H1 (cell line): Measurements from ENCODE around the gene BCL2. TPM values are rescaled to one million over a fixed set of nuclear protein-coding genes. Genes with fewer than 3 reads are reported as not detected.

Experiments
- CTCF ChIA-PET: fragments of 300-600 bp; sonication (Branson Sonifier 250); formaldehyde crosslinking; loops from one replicate; lab custom pipeline; 2021; ENCODE audit not compliant: partially characterized antibody; lab: Charles Lee
- POLR2A ChIA-PET: fragments of 300-600 bp; sonication (Branson Sonifier 250); formaldehyde crosslinking; loops from one replicate; lab custom pipeline; 2021; ENCODE audit warnings: inconsistent platforms; ENCODE audit not compliant: partially characterized antibody; lab: Charles Lee
- DNase-seq, 2 experiments: peaks; one replicate each; pipeline versions ENCODE4 v3.0.0 to v3.0.0-alpha.2; 2010 to 2022; ENCODE audit warnings: low spot score in 2 of 2, low read depth in 1 of 2, mixed read lengths in 1 of 2
- FAIRE-seq: peaks from 2 replicates; lab custom pipeline; 2011; peaks lifted over from hg19 to GRCh38; lab: Jason Lieb, UNC
- H2AFZ ChIP-seq: 2 replicates; pipeline ENCODE4 v1.8.1; 2012; ENCODE audit warnings: low read length, inconsistent platforms
- H2AK5ac ChIP-seq: 2 replicates; pipeline ENCODE4 v1.6.1; 2013; ENCODE audit warnings: low read depth, low read length
- H2BK120ac ChIP-seq: replicated peaks from 2 replicates; pipeline ENCODE3; 2013; ENCODE audit warnings: low read depth, low read length, inconsistent platforms
- H2BK12ac ChIP-seq: 2 replicates; pipeline ENCODE4 v1.6.1; 2013; ENCODE audit warnings: low read depth, low read length
- H2BK15ac ChIP-seq: 2 replicates; pipeline ENCODE4 v1.6.1; 2013; ENCODE audit warnings: low read length
- H2BK20ac ChIP-seq: 2 replicates; pipeline ENCODE4 v1.6.1; 2013; ENCODE audit warnings: low read length
- H2BK5ac ChIP-seq: 2 replicates; pipeline ENCODE4 v1.6.1; 2013; ENCODE audit warnings: low read depth, low read length
- H3K14ac ChIP-seq: 2 replicates; pipeline ENCODE4 v1.6.1; 2013; ENCODE audit warnings: inconsistent platforms; ENCODE audit not compliant: insufficient read length
- H3K18ac ChIP-seq: 2 replicates; pipeline ENCODE4 v1.6.1; 2013; ENCODE audit warnings: low read length; ENCODE audit errors: extremely low read depth
- H3K23ac ChIP-seq: 2 replicates; pipeline ENCODE4 v1.6.1; 2013; ENCODE audit warnings: inconsistent platforms; ENCODE audit not compliant: insufficient read length
- H3K23me2 ChIP-seq: 2 replicates; pipeline ENCODE4 v1.6.1; 2013; ENCODE audit warnings: low read depth, low read length
- H3K27ac ChIP-seq: 2 replicates; pipeline ENCODE4 v1.6.1; 2011; ENCODE audit warnings: low read depth, low read length, inconsistent platforms
- H3K27me3 ChIP-seq, 4 experiments: replicated peaks in 1 of 4; 1 replicate in 1 of 4; 2 replicates in 3 of 4; pipeline versions ENCODE4 v1.6.1 to v1.8.1; 2011 to 2013; ENCODE audit warnings: low read length in 3 of 4, mild to moderate bottlenecking in 3 of 4, inconsistent platforms in 2 of 4, mixed read lengths in 2 of 4, moderate library complexity in 1 of 4; ENCODE audit not compliant: control insufficient read depth in 3 of 4, insufficient read depth in 3 of 4; ENCODE audit errors: extremely low read depth in 1 of 4
- H3K36me3 ChIP-seq, 4 experiments: 2 replicates each; pipeline versions ENCODE4 v1.6.1 to v1.8.1; 2011 to 2013; ENCODE audit warnings: mild to moderate bottlenecking in 4 of 4, low read length in 3 of 4, moderate library complexity in 2 of 4, control low read depth in 1 of 4, inconsistent platforms in 1 of 4; ENCODE audit not compliant: insufficient read depth in 4 of 4, control insufficient read depth in 2 of 4
- H3K4ac ChIP-seq: replicated peaks from 2 replicates; pipeline ENCODE3; 2013; ENCODE audit warnings: low read length, low read depth, mixed read lengths, inconsistent platforms; ENCODE audit not compliant: insufficient read length
- H3K4me1 ChIP-seq, 4 experiments: replicated peaks in 1 of 4; 1 replicate in 1 of 4; 2 replicates in 3 of 4; pipeline versions ENCODE4 v1.6.1 to v1.8.1; 2011 to 2013; ENCODE audit warnings: low read length in 3 of 4, inconsistent platforms in 2 of 4, mixed read lengths in 1 of 4; ENCODE audit not compliant: insufficient read depth in 4 of 4, control insufficient read depth in 3 of 4
- H3K4me2 ChIP-seq, 2 experiments: 2 replicates each; pipeline versions ENCODE4 v1.6.1 to v1.8.1; 2011 to 2013; ENCODE audit warnings: low read depth in 2 of 2, low read length in 2 of 2, control low read depth in 1 of 2, inconsistent platforms in 1 of 2, mild to moderate bottlenecking in 1 of 2; ENCODE audit not compliant: insufficient read depth in 1 of 2
- H3K4me3 ChIP-seq, 4 experiments: fragments of 200-600, 300-600 bp in 1 of 4; sonication (generic), shearing (Covaris generic), sonication (Bioruptor Twin) in 1 of 4; 2 replicates each; pipeline versions ENCODE4 v1.5.1 to v1.8.1; 2011 to 2016; ENCODE audit warnings: low read length in 4 of 4, low read depth in 3 of 4, control low read depth in 2 of 4, inconsistent platforms in 2 of 4, mild to moderate bottlenecking in 2 of 4, mixed read lengths in 1 of 4, moderate library complexity in 1 of 4; ENCODE audit not compliant: insufficient read depth in 2 of 4; ENCODE audit errors: extremely low read depth in 1 of 4
- H3K56ac ChIP-seq: replicated peaks from 2 replicates; pipeline ENCODE3; 2013; ENCODE audit warnings: low read depth, mild to moderate bottlenecking, mixed read lengths, low read length, inconsistent platforms; ENCODE audit not compliant: insufficient read length
- H3K79me1 ChIP-seq: 2 replicates; pipeline ENCODE4 v1.6.1; 2013; ENCODE audit warnings: low read depth, low read length, control low read depth
- H3K79me2 ChIP-seq, 2 experiments: 2 replicates each; pipeline versions ENCODE4 v1.6.1 to v1.8.1; 2012 to 2013; ENCODE audit warnings: low read length in 2 of 2, mild to moderate bottlenecking in 2 of 2, inconsistent platforms in 1 of 2; ENCODE audit not compliant: insufficient read depth in 2 of 2, control insufficient read depth in 1 of 2
- H3K9ac ChIP-seq, 4 experiments: replicated peaks in 1 of 4; 1 replicate in 1 of 4; 2 replicates in 3 of 4; pipeline versions ENCODE4 v1.6.1 to v1.8.1; 2011 to 2013; ENCODE audit warnings: low read depth in 3 of 4, low read length in 3 of 4, control low read depth in 2 of 4, mild to moderate bottlenecking in 2 of 4, moderate library complexity in 2 of 4, inconsistent platforms in 1 of 4; ENCODE audit errors: extremely low read depth in 1 of 4
- H3K9me3 ChIP-seq, 2 experiments: 2 replicates each; pipeline versions ENCODE4 v1.6.1 to v1.8.1; 2012 to 2013; ENCODE audit warnings: mild to moderate bottlenecking in 2 of 2, moderate library complexity in 2 of 2, control low read depth in 1 of 2, inconsistent platforms in 1 of 2, low read depth in 1 of 2, low read length in 1 of 2, mixed read lengths in 1 of 2; ENCODE audit not compliant: insufficient read depth in 2 of 2
- H4K20me1 ChIP-seq, 2 experiments: replicated peaks in 1 of 2; 2 replicates each; pipeline versions ENCODE3 to v1.8.1; 2011 to 2013; ENCODE audit warnings: inconsistent platforms in 2 of 2, low read length in 2 of 2, mild to moderate bottlenecking in 1 of 2; ENCODE audit not compliant: insufficient read depth in 2 of 2, control insufficient read depth in 1 of 2
- H4K5ac ChIP-seq: 2 replicates; pipeline ENCODE4 v1.6.1; 2013; ENCODE audit warnings: low read length, low read depth, mixed read lengths, inconsistent platforms; ENCODE audit not compliant: insufficient read length
- H4K8ac ChIP-seq: 2 replicates; pipeline ENCODE4 v1.8.0; 2013; ENCODE audit warnings: mild to moderate bottlenecking, moderate library complexity, low read length, inconsistent platforms; ENCODE audit not compliant: insufficient read depth; ENCODE audit errors: extremely low read depth
- H4K91ac ChIP-seq: replicated peaks from 2 replicates; pipeline ENCODE3; 2013; ENCODE audit warnings: low read length, mixed read lengths, inconsistent platforms; ENCODE audit not compliant: insufficient read length
- NANOG ChIP-seq: IDR thresholded peaks from 2 replicates; pipeline ENCODE4 v1.6.1; 2011; ENCODE audit warnings: low read length, low read depth, mild to moderate bottlenecking, inconsistent platforms; ENCODE audit not compliant: insufficient read depth, poor library complexity, severe bottlenecking
- TCF12 ChIP-seq: IDR thresholded peaks from 2 replicates; pipeline ENCODE4 v1.6.1; 2011; ENCODE audit warnings: low read depth, mild to moderate bottlenecking, low read length
- WGBS, 2 experiments: shearing (Covaris generic) in 1 of 2; methylation state at CpG; one replicate each; pipeline versions ENCODE4 v1.1.6 to v1.1.7; 2013 to 2015; ENCODE audit warnings: low lambda C conversion rate in 2 of 2, mixed read lengths in 2 of 2, inconsistent platforms in 1 of 2, low coverage in 1 of 2, missing lambda C conversion rate in 1 of 2; ENCODE audit not compliant: insufficient replicate concordance in 2 of 2, insufficient coverage in 1 of 2, insufficient read length in 1 of 2; ENCODE audit errors: extremely low coverage in 1 of 2, missing lambda C conversion rate in 1 of 2; 5-methylcytosine and 5-hydroxymethylcytosine counted together
- polyA plus RNA-seq, 7 experiments: library from polyadenylated mRNA; depleted of rRNA in 3 of 7; stranded (reverse) in 5 of 7; unstranded in 2 of 7; fragments of >200 nt in 5 of 7; fragments of 200-250 nt in 2 of 7; gene quantifications; 1 replicate in 5 of 7; 2 replicates in 1 of 7; 4 replicates in 1 of 7; pipeline versions ENCODE4 v1.2.1 to v1.2.3, GENCODE V29; 2011 to 2013; ENCODE audit warnings: missing spikeins in 2 of 7, mixed read lengths in 2 of 7
- total RNA-seq: library from RNA; stranded (reverse); fragmentation: NEBNext Ultra II Directional; extraction: Animal tissue kit (Norgen Biotek cat#: 25700); gene quantifications from 2 replicates; pipeline ENCODE4 v1.2.1, GENCODE V29; 2021

Gene BCL2
- total and polyA plus RNA-seq, 2 of the 8 experiments (the other 6 are each of a cell fraction or from before 2014, with no cell fraction given): 0.59 to 4.5 TPM

GRCh38 chr18:63154350-63155152 is 165.0 kb downstream of the BCL2 start:
- CTCF ChIA-PET: interaction anchor here (0.7 to 5.8 kb wide), 35 partner anchors 10 to 722 kb away, joined by 3 to 49 read pairs (median 5); partner anchors contain the start of gene BCL2
- Histone ChIP-seq H2BK5ac (no peak overlapping the region), H3K14ac (no peak overlapping the region), H3K79me1 (no peaks in the 10 kb centered on the region), H3K23me2 (no peaks in the 10 kb centered on the region), H3K9me3 (no peaks in the 10 kb centered on the region), H3K4me3 (no peak overlapping the region), H4K20me1 (no peaks in the 10 kb centered on the region), H3K4ac (no peak overlapping the region), H2AFZ (0 out of 2 replicates have a peak overlapping the region, but pooled peaks have one; percentile 60), H4K5ac (no peak overlapping the region), H3K4me2 (no peak overlapping the region), H3K4me1 (peaks cover 0 to 3% (median 3%) of the 10 kb centered on the region in 4 experiments; a peak in 4 of 7 replicates), H4K8ac (0 out of 2 replicates have a peak overlapping the region, but pooled peaks have one; percentile 7), H3K56ac (no peak overlapping the region), H2BK15ac (no peak overlapping the region), H2BK12ac (no peak overlapping the region), H3K27me3 (no peaks in the 10 kb centered on the region; a peak in 1 of 7 replicates), H3K23ac (no peak overlapping the region)
- DNase-seq (no peak), FAIRE-seq (no peak)
- 85% methylated on average over 10 of the region's 10 CpGs; no CpG with 5 or more reads in 1 of the 2 experiments for WGBS, 2 experiments
- POLR2A ChIA-PET: no interaction called here
- TF ChIP-seq TCF12 (no peak), NANOG (no peak)
- TF ChIP-seq, all 59 proteins: peak for 0
- Histone ChIP-seq H3K9ac (no peak overlapping the region), H4K91ac (no peak overlapping the region), H2BK20ac (no peak overlapping the region), H2AK5ac (no peak overlapping the region; the same call in 1 of the 2 replicates), H2BK120ac (no peak overlapping the region), H3K79me2 (no peaks in the 10 kb centered on the region), H3K18ac (no peak overlapping the region), H3K36me3 (no peaks in the 10 kb centered on the region), H3K27ac (no peak overlapping the region)
